ENCODE results near the gene MCF2L2. TPM values are rescaled to one million over a fixed set of nuclear protein-coding genes. Genes with fewer than 3 reads are reported as not detected.
A peak's percentile ranks its signal among the peaks of the same experiment; 100 is the strongest.

Gene MCF2L2
- total RNA-seq, 1 donor from 2014 or later = 2.7 TPM

DNA sequence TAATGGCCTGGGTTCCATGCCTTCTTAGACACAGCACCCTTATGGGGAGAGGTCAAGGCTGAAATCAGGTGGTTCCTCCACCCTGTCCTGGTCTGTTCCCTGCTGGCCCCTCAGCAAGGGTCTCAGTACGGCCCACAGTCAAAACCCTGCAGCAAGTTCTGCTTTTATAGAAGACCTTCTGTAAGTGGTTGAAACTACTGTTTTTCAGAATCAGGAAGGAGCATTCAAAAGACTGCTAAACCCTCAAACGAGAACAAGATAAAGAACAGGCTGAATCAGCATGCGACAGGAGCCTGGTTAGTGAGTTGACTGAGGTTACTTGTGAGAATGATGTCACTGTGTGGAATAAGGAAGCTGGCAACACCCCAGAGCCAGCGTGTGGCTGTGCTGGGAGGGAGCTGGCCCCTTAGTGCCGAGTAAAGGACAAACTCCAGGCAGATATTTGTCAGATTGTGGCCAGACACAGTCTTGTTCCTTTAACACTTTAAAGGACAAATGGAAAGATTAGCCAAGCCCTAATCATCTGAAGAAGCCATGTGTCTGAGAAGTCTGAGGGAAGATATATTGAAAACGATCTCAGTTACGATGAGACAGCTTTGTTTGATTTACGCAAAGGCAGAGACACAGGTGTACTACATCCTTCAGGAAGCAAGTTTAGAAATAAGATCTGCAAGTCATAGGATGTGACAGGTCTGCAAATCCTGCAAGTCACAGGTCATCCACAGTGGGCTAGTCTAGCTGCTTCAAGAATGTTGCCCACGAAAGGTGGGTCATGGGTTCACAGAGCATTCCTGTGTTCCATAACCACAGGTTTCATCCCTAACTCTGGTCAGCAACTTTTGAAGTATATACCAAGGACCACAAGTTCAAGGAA is 121.4 kb downstream of the MCF2L2 start:
- Mint-ChIP-seq H3K27ac (peak overlapping the region; percentile 96), H3K4me1 (ENCODE audit: unreplicated experiment) (peaks cover 30% of the 10 kb centered on the region), H3K27me3 (no peaks in the 10 kb centered on the region), H3K36me3 (no peaks in the 10 kb centered on the region), H3K9me3 (no peaks in the 10 kb centered on the region), H3K4me3 (peak overlapping the region; percentile 52)
- no peak for TF ChIP-seq CTCF (conservative IDR thresholded peaks at IDR 0.05)
- no peak for DNase-seq (ENCODE audit: extremely low spot score, unreplicated experiment)

DNA sequence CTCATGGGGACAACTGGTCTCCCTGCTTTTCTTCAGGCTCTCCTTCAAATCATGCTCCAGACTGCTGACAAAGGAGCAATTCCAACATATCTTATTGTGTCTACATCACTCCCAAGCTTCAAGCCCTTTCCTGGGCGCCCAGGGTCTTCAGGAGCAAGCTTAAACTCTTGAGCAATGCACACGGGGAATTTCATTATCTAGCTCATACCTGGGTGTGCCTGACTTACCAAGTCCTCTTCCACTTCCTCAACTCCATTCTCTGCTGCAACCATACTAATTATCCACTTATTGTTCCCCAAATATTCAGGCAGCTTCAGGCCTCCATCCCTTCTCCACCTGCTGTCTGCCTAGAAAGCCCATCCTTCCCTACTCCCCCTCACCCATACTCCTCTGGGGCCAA is 124.7 kb downstream of the MCF2L2 start:
- Mint-ChIP-seq H3K9me3 (no peaks in the 10 kb centered on the region), H3K27ac (peak overlapping the region; percentile 54), H3K27me3 (no peaks in the 10 kb centered on the region), H3K36me3 (peaks cover 4% of the 10 kb centered on the region), H3K4me1 (ENCODE audit: unreplicated experiment) (peaks cover 25% of the 10 kb centered on the region), H3K4me3 (no peak overlapping the region)
- no peak for TF ChIP-seq CTCF (conservative IDR thresholded peaks at IDR 0.05)
- no peak for DNase-seq (ENCODE audit: extremely low spot score, unreplicated experiment)

- peak overlapping the region; percentile 54 for H3K27ac Mint-ChIP-seq
Observed at GRCh38 chr3:183301937-183302580, 126.4 kb downstream of the MCF2L2 start.

DNA sequence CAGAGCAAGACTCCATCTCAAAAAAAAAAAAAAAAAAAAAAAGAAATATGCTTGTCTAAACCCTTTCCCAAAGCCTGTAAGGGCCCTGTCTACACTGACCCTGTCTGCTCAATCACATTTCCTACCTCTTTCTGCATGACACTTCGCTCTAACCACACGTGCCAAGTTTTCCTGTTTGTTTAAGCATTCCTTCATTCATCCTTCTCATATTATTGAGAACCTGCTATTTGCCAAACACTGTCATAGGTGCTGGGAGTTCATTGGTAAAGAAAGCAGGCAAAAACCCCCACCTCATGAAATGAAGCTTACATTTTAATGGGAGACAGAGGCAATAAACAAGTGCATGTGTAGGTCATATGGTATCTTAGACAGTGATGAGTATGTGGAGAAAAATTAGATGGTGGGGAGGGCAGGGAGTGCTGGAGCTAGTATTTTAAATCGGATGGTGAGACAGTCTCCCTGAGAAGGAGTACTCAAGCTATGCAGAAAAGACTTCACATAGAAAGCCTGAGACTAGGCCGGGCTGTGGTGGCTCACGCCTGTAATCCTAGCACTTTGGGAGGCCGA is 127.3 kb downstream of the MCF2L2 start:
- no peak for TF ChIP-seq CTCF (conservative IDR thresholded peaks at IDR 0.05)
- no peak overlapping the region for H3K27ac Mint-ChIP-seq

More at GRCh38 chr3:183301937-183302580, 126.4 kb downstream of the MCF2L2 start:
- no peak for TF ChIP-seq CTCF (conservative IDR thresholded peaks at IDR 0.05)
- no peak for DNase-seq (ENCODE audit: extremely low spot score, unreplicated experiment)
- no peaks in the 10 kb centered on the region for H3K27me3 Mint-ChIP-seq
- H3K36me3 Mint-ChIP-seq = peaks cover 4% of the 10 kb centered on the region
- no peak overlapping the region for H3K4me3 Mint-ChIP-seq
- peaks cover 24% of the 10 kb centered on the region for H3K4me1 Mint-ChIP-seq (ENCODE audit: unreplicated experiment)
- no peaks in the 10 kb centered on the region for H3K9me3 Mint-ChIP-seq

DNA sequence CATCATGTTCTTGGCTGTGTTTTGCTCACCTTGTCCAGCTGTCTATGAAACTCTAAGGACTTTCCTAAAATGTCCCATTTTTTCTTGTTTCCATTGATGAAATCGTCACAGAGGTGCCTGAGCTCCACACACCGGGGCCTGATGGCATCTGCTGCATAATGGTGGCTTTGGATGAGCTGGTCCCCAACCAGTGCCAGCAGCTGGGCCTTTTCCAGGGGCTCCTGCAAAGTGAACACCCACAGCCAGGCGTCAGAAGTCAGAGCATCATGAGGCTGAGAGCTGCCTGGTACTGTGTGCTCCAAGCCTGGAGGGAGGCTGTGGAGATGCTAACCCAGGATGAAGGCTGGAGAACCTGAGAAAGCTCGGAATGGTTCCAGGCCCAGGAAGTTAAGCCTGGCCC is 128.4 kb downstream of the MCF2L2 start:
- peaks cover 16% of the 10 kb centered on the region for H3K4me1 Mint-ChIP-seq (ENCODE audit: unreplicated experiment)
- DNase-seq (ENCODE audit: extremely low spot score, unreplicated experiment) = no peak
- H3K4me3 Mint-ChIP-seq = no peak overlapping the region
- no peak for TF ChIP-seq CTCF (conservative IDR thresholded peaks at IDR 0.05)
- no peaks in the 10 kb centered on the region for H3K9me3 Mint-ChIP-seq
- H3K27me3 Mint-ChIP-seq = no peaks in the 10 kb centered on the region
- no peak overlapping the region for H3K27ac Mint-ChIP-seq
- H3K36me3 Mint-ChIP-seq = peaks cover 4% of the 10 kb centered on the region

More for the DNA sequence above, 127.3 kb downstream of the MCF2L2 start:
- H3K36me3 Mint-ChIP-seq = peaks cover 4% of the 10 kb centered on the region
- H3K4me1 Mint-ChIP-seq (ENCODE audit: unreplicated experiment) = peaks cover 16% of the 10 kb centered on the region
- H3K9me3 Mint-ChIP-seq = no peaks in the 10 kb centered on the region
- H3K4me3 Mint-ChIP-seq = no peak overlapping the region
- DNase-seq (ENCODE audit: extremely low spot score, unreplicated experiment) = no peak
- H3K27me3 Mint-ChIP-seq = no peaks in the 10 kb centered on the region

Measured in type B pancreatic cell (in vitro differentiated cells).